Chondrocyte (in vitro differentiated cells): Measurements from ENCODE around the gene SCOC. TPM values are rescaled to one million over a fixed set of nuclear protein-coding genes. Genes with fewer than 3 reads are reported as not detected.
"Not testable (repeated sequence)": the region's sequence is repeated elsewhere in the genome, so short reads cannot be mapped to it uniquely, and the experiment has no call there.

Experiments used
- DNase-seq: peaks from one replicate; pipeline ENCODE4 v3.0.0; 2021; ENCODE audit warnings: mixed read lengths, low spot score
- H3K27ac Mint-ChIP-seq: one replicate; pipeline ENCODE4 v1.8.0; 2021; ENCODE audit warnings: mild to moderate bottlenecking, moderate library complexity, mixed read lengths; ENCODE audit not compliant: unreplicated experiment
- H3K27me3 Mint-ChIP-seq: 2 replicates; pipeline ENCODE4 v1.8.0; 2021; ENCODE audit warnings: low read depth, mixed read lengths
- H3K36me3 Mint-ChIP-seq: 2 replicates; pipeline ENCODE4 v1.8.0; 2021; ENCODE audit warnings: low read depth, mixed read lengths
- H3K4me1 Mint-ChIP-seq: 2 replicates; pipeline ENCODE4 v1.8.0; 2021; ENCODE audit warnings: low read depth, mild to moderate bottlenecking, mixed read lengths
- H3K4me3 Mint-ChIP-seq: one replicate; pipeline ENCODE4 v1.8.0; 2021; ENCODE audit warnings: mild to moderate bottlenecking, moderate library complexity, mixed read lengths; ENCODE audit not compliant: unreplicated experiment
- H3K9me3 Mint-ChIP-seq: 2 replicates; pipeline ENCODE4 v1.8.0; 2021; ENCODE audit warnings: low read depth, mixed read lengths
- CTCF ChIP-seq: fragments of 200-600 bp; sonication (generic); IDR thresholded peaks from 2 replicates; pipeline ENCODE4 v1.5.0; 2021; ENCODE audit warnings: antibody characterized with exemption, mild to moderate bottlenecking, moderate library complexity
- total RNA-seq: library from RNA; stranded (reverse); gene quantifications from 3 replicates; pipeline ENCODE4 v1.2.1, GENCODE V29; 2021

The SCOC gene
- total RNA-seq, 1 donor from 2014 or later: 56.0 TPM

DNA sequence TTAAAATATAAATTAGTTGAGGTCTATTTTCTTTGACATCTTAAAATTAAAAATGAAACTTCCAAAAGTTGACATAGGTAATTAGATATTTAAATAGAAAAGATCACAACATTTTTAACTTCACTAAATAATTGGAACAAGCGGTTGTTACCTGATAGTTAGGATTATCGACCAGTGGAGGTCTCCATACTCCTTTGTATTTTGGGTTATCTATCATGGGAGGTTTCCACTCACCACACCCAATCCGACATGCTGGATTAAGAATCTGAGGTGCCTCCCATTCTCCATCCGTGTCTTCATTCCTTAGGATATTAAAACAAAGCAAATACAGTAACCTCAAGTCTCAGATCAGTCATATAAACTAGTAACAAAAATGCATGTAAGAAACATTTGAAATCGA lies 22.2 kb downstream of the SCOC start:
- DNase-seq: no peak
- H3K4me1 Mint-ChIP-seq: no peaks in the 10 kb centered on the region
- no peak overlapping the region for H3K4me3 Mint-ChIP-seq
- no peaks in the 10 kb centered on the region for H3K27me3 Mint-ChIP-seq
- H3K9me3 Mint-ChIP-seq: no peaks in the 10 kb centered on the region
- H3K36me3 Mint-ChIP-seq: no peaks in the 10 kb centered on the region
- no peak overlapping the region for H3K27ac Mint-ChIP-seq
- TF ChIP-seq CTCF: no peak

- no peak overlapping the region for H3K27ac Mint-ChIP-seq
- no peak for DNase-seq
- H3K4me3 Mint-ChIP-seq: no peak overlapping the region
- no peaks in the 10 kb centered on the region for H3K4me1 Mint-ChIP-seq
- no peaks in the 10 kb centered on the region for H3K9me3 Mint-ChIP-seq
- no peaks in the 10 kb centered on the region for H3K27me3 Mint-ChIP-seq
- no peaks in the 10 kb centered on the region for H3K36me3 Mint-ChIP-seq
- TF ChIP-seq CTCF: no peak
Observed at GRCh38 chr4:140400111-140400510, 26.7 kb downstream of the SCOC start.

- DNase-seq: no peak
- no peaks in the 10 kb centered on the region for H3K4me1 Mint-ChIP-seq
- H3K27ac Mint-ChIP-seq: no peak overlapping the region
Observed at GRCh38 chr4:140406292-140406691, 32.8 kb downstream of the SCOC start.

DNA sequence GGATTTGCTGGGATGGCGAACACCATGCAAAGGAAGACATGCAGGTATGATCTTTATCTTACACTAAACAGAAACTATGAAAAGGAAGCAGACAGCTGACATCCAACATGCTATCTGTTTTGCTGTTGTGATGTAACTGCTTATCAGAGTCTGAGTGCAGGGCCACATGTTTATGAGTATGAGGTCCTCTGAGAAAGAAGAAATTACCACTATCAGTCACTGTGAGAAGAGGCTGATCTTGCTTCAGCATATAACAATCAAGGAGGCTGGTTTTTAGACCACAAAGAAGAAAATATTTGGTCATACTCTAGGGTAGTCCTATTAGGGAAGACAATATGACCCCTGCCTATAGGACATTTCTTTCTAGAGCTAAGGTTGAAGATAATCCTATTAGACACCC lies 35.5 kb downstream of the SCOC start:
- Mint-ChIP-seq H3K4me1 (no peaks in the 10 kb centered on the region), H3K4me3 (no peak overlapping the region), H3K27ac (no peak overlapping the region), H3K9me3 (no peaks in the 10 kb centered on the region), H3K36me3 (no peaks in the 10 kb centered on the region), H3K27me3 (no peaks in the 10 kb centered on the region)
- no peak for DNase-seq
- TF ChIP-seq CTCF: no peak

More at GRCh38 chr4:140406292-140406691, 32.8 kb downstream of the SCOC start:
- H3K27me3 Mint-ChIP-seq: no peaks in the 10 kb centered on the region
- no peak for TF ChIP-seq CTCF
- H3K36me3 Mint-ChIP-seq: no peaks in the 10 kb centered on the region
- no peak overlapping the region for H3K4me3 Mint-ChIP-seq
- H3K9me3 Mint-ChIP-seq: no peaks in the 10 kb centered on the region

DNA sequence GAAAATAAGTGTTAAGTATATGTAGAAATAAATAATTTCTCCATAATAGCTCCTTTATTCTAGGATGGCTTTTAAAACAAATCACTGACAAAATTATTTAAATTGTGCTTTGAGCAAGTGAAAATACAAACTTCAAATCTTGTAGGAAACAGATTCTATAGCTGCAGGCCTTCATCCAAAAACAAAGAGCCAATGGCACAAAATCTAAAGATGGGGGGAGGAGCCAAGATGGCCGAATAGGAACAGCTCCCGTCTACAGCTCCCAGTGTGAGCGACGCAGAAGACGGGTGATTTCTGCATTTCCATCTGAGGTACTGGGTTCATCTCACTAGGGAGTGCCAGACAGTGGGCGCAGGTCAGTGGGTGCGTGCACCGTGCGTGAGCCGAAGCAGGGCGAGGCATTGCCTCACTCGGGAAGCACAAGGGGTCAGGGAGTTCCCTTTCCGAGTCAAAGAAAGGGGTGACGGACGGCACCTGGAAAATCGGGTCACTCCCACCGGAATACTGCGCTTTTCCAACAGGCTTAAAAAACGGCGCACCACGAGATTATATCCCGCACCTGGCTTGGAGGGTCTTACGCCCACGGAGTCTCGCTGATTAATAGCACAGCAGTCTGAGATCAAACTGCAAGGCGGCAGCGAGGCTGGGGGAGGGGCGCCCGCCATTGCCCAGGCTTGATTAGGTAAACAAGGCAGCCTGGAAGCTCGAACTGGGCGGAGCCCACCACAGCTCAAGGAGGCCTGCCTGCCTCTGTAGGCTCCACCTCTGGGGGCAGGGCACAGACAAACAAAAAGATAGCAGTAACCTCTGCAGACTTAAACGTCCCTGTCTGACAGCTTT lies 39.9 kb downstream of the SCOC start:
- not testable (repeated sequence) for H3K4me1 Mint-ChIP-seq, H3K36me3 Mint-ChIP-seq, H3K9me3 Mint-ChIP-seq, DNase-seq, H3K27ac Mint-ChIP-seq, H3K27me3 Mint-ChIP-seq, H3K4me3 Mint-ChIP-seq

DNA sequence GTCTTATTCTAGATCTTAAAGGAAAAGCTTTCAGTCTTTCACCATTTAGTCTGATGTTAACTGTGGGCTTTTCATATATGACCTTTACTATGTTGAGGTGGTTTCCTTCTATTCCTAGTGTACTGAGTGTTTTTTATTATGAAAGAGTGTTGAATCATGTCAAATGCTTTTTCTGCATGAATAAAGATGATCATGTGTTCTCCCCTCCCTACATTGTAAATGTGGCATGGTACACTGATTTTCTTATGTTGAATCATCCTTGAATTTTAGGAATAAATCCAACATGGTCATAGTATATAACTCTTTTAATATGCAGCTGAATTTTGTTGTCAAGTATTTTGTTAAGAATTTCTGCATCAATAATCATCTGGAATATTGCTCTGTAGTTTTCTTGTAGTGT lies 49.7 kb downstream of the SCOC start:
- no peak for TF ChIP-seq CTCF
- DNase-seq: no peak
- Mint-ChIP-seq H3K4me3 (no peak overlapping the region), H3K27me3 (peaks cover 29% of the 10 kb centered on the region), H3K9me3 (peaks cover 4% of the 10 kb centered on the region), H3K4me1 (peaks cover 8% of the 10 kb centered on the region), H3K36me3 (no peaks in the 10 kb centered on the region), H3K27ac (no peak overlapping the region)
